GM12873 (cell line): ENCODE results near the gene TBC1D22A.

Experiments used
- TF ChIP-seq, protein P1 (sequence below): IDR thresholded peaks from 2 replicates; pipeline ENCODE4 v1.5.1; 2012; ENCODE audit warnings: low read depth, mild to moderate bottlenecking, moderate library complexity, low read length, control low read depth; ENCODE audit not compliant: insufficient read depth; ENCODE audit errors: missing control alignments

Gene TBC1D22A

DNA sequence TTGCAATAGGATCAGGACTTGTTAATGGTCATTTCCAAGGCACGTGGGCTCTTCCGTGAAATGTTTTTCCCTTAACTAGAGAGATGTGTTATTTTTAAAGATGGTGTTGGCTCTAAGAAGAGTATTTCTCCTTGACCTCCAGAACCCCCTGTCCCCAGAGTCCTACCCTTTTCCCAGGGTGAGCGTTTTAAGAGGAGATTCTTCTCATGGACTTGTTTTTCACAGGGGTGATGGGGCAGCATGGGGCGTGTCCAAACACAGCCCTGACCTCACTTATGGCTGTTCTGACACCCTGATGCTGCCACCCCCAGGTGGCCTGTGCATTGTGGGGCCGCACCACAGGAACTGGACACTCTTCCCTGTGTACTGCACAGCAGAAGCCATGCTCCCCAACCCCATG is 335.7 kb downstream of the TBC1D22A start:
- TF ChIP-seq, protein P1, sequence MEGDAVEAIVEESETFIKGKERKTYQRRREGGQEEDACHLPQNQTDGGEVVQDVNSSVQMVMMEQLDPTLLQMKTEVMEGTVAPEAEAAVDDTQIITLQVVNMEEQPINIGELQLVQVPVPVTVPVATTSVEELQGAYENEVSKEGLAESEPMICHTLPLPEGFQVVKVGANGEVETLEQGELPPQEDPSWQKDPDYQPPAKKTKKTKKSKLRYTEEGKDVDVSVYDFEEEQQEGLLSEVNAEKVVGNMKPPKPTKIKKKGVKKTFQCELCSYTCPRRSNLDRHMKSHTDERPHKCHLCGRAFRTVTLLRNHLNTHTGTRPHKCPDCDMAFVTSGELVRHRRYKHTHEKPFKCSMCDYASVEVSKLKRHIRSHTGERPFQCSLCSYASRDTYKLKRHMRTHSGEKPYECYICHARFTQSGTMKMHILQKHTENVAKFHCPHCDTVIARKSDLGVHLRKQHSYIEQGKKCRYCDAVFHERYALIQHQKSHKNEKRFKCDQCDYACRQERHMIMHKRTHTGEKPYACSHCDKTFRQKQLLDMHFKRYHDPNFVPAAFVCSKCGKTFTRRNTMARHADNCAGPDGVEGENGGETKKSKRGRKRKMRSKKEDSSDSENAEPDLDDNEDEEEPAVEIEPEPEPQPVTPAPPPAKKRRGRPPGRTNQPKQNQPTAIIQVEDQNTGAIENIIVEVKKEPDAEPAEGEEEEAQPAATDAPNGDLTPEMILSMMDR, result no peak

DNA sequence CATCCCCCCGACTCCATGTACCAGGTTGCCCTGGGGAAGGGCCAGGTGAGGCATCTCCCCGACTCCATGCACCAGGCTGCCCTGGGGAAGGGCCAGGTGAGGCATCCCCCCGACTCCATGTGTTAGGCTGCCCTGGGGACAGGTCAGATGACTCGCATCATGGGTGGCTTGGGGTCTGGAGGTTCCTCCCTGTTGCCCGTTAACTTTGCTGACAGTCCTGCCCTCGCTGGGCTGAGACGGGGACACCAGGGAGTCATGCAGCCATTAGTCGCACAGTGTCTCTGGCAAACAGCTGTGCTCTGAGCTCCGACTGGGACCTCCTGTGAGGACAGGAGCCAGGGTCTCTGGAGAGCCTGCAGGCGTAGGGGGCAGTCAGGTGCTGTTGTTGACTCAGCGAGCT is 336.1 kb downstream of the TBC1D22A start:
- TF ChIP-seq, protein P1, result no peak

GRCh38 chr22:47100019-47100418 is 337.6 kb downstream of the TBC1D22A start:
- TF ChIP-seq, protein P1, result no peak

DNA sequence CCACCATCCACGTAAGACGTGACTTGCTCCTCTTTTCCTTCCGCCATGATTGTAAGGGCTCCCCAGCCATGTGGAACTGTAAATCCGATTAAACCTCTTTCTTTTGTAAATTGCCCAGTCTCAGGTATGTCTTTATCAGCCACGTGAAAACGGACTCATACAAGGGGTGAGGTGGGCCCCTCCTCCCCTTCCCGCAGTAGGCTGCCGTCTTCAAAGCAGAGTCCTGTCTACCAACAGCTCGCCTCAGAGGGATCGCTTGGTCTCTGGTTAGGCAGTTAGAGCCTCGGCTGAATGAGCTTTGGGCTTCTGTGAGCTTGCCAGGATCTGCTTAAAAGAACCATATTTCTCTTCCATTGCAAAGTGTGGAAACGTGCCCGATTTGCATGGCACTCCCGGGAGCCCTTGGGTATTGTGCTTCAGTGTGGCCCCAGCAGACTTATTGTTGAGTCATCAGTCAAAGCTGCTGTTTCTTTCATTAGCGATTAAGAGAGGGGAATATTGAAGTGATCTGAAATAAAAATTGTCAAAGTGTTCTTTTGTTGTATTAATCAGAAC is 338.3 kb downstream of the TBC1D22A start:
- TF ChIP-seq, protein P1, result no peak

GRCh38 chr22:47101321-47101885 is 339.0 kb downstream of the TBC1D22A start:
- TF ChIP-seq, protein P1, result no peak

DNA sequence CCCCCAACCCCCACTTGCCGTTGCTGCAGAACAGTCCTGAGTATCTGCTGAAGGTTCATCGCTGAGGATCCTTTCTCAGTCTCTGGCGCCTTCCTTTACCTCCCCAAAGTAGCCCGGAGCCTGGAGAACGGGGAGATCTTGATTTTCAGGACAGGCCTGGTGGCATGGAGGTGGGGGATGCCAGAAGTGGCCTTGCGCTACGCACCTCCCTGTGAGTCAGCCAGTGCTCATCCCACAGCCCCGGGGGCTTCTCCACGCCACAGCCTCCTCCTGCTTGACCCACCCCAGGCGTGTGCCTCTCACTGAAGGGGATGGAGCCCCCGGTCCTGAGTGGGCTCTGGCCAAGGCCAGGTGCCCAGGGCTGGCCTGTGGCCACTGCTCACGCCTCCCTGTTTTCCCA is 339.6 kb downstream of the TBC1D22A start:
- TF ChIP-seq, protein P1, result no peak

GRCh38 chr22:47102648-47103047 is 340.2 kb downstream of the TBC1D22A start:
- TF ChIP-seq, protein P1, result no peak
